Activated CD8-positive, alpha-beta memory T cell treated with anti-CD3 and anti-CD28 coated beads, Interleukin-2, amount 10 ng/mL, durations not matched to agents 7 days and 5 days (primary cell): ENCODE data around the gene PPRC1. TPM values are rescaled to one million over a fixed set of nuclear protein-coding genes. Genes with fewer than 3 reads are reported as not detected.

Experiments
- ATAC-seq: fragments of 150-1000 bp; cut with Tn5 transposase; one replicate; pipeline ENCODE4 v1.10.0; 2021; ENCODE audit warnings: moderate library complexity
- CTCF ChIA-PET: fragments of 350-600 bp; sonication (Branson Sonifier 250); formaldehyde crosslinking; loops from one replicate; lab custom pipeline; 2021; ENCODE audit warnings: antibody characterized with exemption; lab: Charles Lee
- DNase-seq: peaks from one replicate; pipeline ENCODE4 v3.0.0-alpha.2; 2020
- H3K27ac Mint-ChIP-seq: one replicate; pipeline ENCODE4 v1.8.0; 2021; ENCODE audit warnings: mild to moderate bottlenecking, mixed read lengths
- H3K27me3 Mint-ChIP-seq: one replicate; pipeline ENCODE4 v1.8.0; 2021; ENCODE audit warnings: mixed read lengths
- H3K36me3 Mint-ChIP-seq: one replicate; pipeline ENCODE4 v1.8.0; 2021; ENCODE audit warnings: mild to moderate bottlenecking, mixed read lengths
- H3K4me1 Mint-ChIP-seq: one replicate; pipeline ENCODE4 v1.8.0; 2021; ENCODE audit warnings: mixed read lengths
- H3K4me3 Mint-ChIP-seq: one replicate; pipeline ENCODE4 v1.8.0; 2021; ENCODE audit warnings: mild to moderate bottlenecking, moderate library complexity, mixed read lengths
- H3K9me3 Mint-ChIP-seq: one replicate; pipeline ENCODE4 v1.8.0; 2022; ENCODE audit warnings: low read depth, mixed read lengths
- total RNA-seq, 2 experiments: library from RNA; stranded (reverse); gene quantifications; one replicate each; pipeline ENCODE4 v1.2.3, GENCODE V29; 2021

The PPRC1 gene
- total RNA-seq, 2 experiments from 2014 or later, result 57.9 to 79.0 TPM

DNA sequence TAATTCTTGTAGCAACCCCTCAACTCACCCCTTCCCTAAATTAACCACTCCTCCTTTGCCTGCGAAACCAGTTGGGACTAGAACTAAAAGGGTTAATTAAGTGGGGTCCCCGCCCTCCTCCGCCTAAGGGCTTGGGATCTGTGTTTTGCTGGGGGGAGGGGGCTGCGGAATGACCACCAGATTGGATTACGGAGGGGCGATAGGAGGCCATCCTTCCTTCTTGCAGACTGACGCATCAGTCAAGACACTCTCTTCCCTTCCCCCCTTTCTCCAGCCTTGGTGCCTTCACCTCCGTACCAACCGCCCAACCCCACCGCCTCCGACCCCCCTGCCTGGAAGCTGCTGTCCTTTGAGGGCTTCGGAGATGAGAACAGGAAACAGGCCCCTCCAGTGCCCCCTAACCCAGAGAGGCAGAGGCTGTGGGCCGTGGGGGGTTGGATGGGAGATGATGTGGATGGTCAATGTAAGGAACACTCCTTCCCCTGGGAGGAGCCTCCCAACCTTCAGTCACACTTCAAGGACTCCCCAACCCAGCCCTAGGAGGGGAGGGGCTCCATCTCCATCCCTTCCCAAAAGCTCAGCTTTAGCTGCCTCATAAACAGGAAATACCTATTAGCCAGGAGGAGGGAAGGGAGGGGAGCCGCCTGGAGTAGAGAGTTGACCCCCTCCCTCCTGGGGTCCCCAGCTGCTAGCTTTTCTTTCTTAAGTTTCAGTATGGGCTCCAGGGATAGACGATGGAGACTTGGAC is 11.7 kb upstream of the PPRC1 start:
- H3K4me3 Mint-ChIP-seq, result peak overlapping the region; percentile 82
- ATAC-seq, result no peak
- DNase-seq, result peak; percentile 55
- no peaks in the 10 kb centered on the region for H3K9me3 Mint-ChIP-seq
- CTCF ChIA-PET, result interaction anchor here (0.7 to 3.0 kb wide), 2 partner anchors 8 to 11 kb away, joined by 3 to 20 read pairs; partner anchors contain the start of gene PPRC1
- no peaks in the 10 kb centered on the region for H3K36me3 Mint-ChIP-seq
- peak overlapping the region; percentile 91 for H3K27ac Mint-ChIP-seq
- H3K27me3 Mint-ChIP-seq, result no peaks in the 10 kb centered on the region
- H3K4me1 Mint-ChIP-seq, result peaks cover 38% of the 10 kb centered on the region

DNA sequence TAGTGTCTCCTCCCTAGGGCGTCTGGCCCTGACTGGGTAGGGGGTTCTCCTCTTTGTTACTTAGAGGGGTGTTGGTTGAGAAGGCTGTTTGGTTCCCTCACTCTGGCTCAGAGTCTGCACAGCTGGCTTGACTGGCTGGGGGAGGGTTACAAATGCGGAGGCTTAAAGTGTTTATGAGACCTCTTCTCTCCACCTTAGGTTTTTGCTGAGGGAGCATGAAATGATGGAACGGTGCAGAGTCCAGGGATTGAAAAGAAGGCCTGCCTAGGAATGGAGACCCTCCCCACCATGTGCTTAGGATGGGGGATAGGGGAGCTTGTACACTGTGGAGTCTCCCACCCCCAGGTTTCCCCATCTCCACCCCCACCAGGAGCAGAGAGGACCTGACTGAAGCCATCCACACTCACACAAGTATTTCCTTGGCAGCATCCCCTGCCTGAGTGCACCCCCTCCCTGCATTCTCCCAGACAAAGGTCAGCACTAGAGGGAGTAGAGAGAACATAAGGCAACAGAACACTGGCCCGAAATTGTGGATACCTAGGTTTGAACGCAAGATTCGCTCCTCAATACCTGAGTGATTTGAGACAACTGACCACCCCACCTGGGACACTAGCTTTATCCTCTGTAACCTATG is 11.0 kb upstream of the PPRC1 start:
- no peak for DNase-seq
- Mint-ChIP-seq H3K9me3 (no peaks in the 10 kb centered on the region), H3K4me3 (peak overlapping the region; percentile 82), H3K36me3 (no peaks in the 10 kb centered on the region), H3K27me3 (no peaks in the 10 kb centered on the region), H3K4me1 (peaks cover 31% of the 10 kb centered on the region), H3K27ac (peak overlapping the region; percentile 47)
- CTCF ChIA-PET, result interaction anchor here (0.7 to 3.0 kb wide), 3 partner anchors 8 to 10 kb away, joined by 3 to 20 read pairs (median 6); partner anchors contain the start of gene PPRC1
- no peak for ATAC-seq

DNA sequence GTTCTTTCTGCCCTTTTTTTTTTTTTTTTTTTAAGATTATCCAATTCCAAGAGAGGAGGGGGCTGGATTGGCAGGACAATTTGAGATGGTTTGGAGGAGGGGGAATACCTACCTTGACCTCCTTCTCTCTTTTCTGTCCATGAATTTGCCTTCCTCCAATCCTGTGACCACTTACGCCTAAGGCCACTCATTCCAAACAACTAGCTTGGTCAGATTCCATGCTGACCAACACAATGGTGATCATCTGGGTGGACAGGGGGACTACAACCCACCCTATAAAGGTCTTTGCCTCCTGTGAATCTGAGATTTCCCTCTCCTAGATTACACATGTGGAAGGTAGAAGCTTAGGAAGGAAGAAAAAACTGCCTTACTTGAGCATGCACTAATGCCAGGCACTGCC is 10.4 kb upstream of the PPRC1 start:
- Mint-ChIP-seq H3K27ac (no peak overlapping the region), H3K4me3 (no peak overlapping the region)

DNA sequence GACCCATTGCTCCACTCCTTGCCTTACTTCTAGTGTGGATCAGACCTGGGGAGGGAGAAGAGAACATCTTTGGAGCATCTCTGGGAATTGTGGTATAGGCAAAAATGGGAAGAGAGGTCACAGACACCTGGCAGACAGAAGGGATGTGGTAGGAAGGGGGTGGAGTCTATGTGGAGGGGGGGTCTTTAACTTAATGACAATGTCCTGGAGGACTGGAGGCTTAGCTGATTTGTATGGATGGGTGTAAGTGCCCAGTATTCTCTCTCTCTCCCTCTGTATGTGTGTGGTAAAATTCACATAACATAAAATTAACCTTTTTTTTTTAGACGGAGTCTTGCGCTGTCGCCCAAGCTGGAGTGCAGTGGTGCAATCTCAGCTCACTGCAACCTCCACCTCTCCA is 9.6 kb upstream of the PPRC1 start:
- Mint-ChIP-seq H3K4me3 (no peak overlapping the region), H3K9me3 (no peaks in the 10 kb centered on the region), H3K4me1 (peaks cover 17% of the 10 kb centered on the region), H3K27ac (no peak overlapping the region), H3K27me3 (no peaks in the 10 kb centered on the region), H3K36me3 (no peaks in the 10 kb centered on the region)
- CTCF ChIA-PET, result interaction anchor here (1.4 to 3.0 kb wide), 2 partner anchors 9 to 10 kb away, joined by 6 to 20 read pairs; partner anchors contain the start of gene PPRC1
- no peak for ATAC-seq
- no peak for DNase-seq

More for the DNA sequence above, 10.4 kb upstream of the PPRC1 start:
- Mint-ChIP-seq H3K4me1 (peaks cover 25% of the 10 kb centered on the region), H3K9me3 (no peaks in the 10 kb centered on the region), H3K27me3 (no peaks in the 10 kb centered on the region), H3K36me3 (no peaks in the 10 kb centered on the region)
- ATAC-seq (no peak), DNase-seq (no peak)
- CTCF ChIA-PET, result interaction anchor here (1.4 to 3.0 kb wide), 2 partner anchors 9 to 10 kb away, joined by 6 to 20 read pairs; partner anchors contain the start of gene PPRC1

DNA sequence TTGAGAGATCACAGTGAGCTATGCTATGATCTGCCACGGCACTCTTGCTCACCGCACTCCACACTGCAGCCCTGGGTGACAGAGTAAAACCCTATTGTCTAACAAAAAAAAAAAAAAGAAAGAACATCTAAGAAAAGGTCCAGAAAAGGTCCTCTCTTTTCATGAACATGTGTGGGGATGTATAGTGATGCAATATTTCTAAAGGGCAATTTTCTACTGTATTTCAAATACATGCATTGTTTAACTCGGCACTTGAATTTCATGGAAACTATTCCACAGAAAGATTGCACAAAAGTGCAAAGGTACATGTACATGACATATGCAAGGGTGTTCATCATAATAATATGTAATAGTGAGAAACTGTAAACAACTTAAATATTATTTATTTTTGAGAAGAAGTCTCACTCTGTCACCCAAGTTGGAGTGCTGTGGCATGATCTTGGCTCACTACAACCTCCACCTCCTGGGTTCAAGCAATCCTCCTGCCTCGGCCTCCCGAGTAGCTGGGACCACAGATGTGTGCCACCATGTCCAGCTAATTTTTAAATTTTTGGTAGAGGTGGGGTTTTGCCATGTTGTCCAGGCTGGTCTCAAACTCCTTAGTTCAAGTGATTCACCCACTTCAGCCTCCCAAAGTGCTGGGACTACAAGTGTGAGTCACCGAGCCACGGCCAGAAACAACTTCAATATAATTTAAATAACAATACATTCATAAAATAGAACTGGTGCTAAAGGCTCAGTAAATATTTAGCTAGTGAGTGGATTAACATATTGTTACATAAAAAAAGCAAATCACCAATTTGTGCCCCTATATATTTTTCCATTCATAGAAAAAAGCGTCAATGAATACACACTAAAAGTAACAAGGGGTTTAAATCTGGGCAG is 1.3 kb upstream of the PPRC1 start:
- no peak for ATAC-seq
- peaks cover 12% of the 10 kb centered on the region for H3K36me3 Mint-ChIP-seq
- CTCF ChIA-PET, result interaction anchor here (1.1 to 2.6 kb wide), 10 partner anchors 9 to 291 kb away, joined by 3 to 23 read pairs (median 6); partner anchors contain the start of gene NOLC1
- H3K4me3 Mint-ChIP-seq, result no peak overlapping the region
- peak overlapping the region; percentile 96 for H3K27ac Mint-ChIP-seq
- H3K4me1 Mint-ChIP-seq, result peaks cover 28% of the 10 kb centered on the region
- H3K9me3 Mint-ChIP-seq, result no peaks in the 10 kb centered on the region
- no peaks in the 10 kb centered on the region for H3K27me3 Mint-ChIP-seq
- no peak for DNase-seq

DNA sequence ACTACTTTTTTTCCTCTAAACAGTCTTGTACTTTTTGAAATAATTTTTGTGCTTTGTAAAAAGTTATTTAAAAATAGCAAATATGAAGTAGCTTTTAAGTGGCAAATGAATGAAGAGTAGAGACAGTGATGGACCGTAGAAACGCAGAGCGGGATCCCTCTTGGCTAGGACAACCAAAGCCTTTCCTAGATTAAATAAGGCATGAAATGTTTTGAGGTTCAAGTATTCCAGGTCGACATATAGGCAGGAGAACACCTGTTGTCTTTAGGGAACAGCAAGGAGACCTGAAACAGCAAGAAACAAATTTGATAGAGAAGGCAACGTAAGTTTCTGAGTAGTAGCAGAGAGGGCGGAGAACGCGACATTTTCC is 662 bp upstream of the PPRC1 start:
- peaks cover 33% of the 10 kb centered on the region for H3K4me1 Mint-ChIP-seq
- no peaks in the 10 kb centered on the region for H3K27me3 Mint-ChIP-seq
- DNase-seq, result no peak
- peaks cover 12% of the 10 kb centered on the region for H3K36me3 Mint-ChIP-seq
- CTCF ChIA-PET, result interaction anchor here (1.0 to 2.6 kb wide), 11 partner anchors 10 to 292 kb away, joined by 3 to 23 read pairs (median 6); partner anchors contain the start of gene NOLC1
- H3K9me3 Mint-ChIP-seq, result no peaks in the 10 kb centered on the region
- peak overlapping the region; percentile 93 for H3K4me3 Mint-ChIP-seq
- peak overlapping the region; percentile 96 for H3K27ac Mint-ChIP-seq
- ATAC-seq, result no peak

DNA sequence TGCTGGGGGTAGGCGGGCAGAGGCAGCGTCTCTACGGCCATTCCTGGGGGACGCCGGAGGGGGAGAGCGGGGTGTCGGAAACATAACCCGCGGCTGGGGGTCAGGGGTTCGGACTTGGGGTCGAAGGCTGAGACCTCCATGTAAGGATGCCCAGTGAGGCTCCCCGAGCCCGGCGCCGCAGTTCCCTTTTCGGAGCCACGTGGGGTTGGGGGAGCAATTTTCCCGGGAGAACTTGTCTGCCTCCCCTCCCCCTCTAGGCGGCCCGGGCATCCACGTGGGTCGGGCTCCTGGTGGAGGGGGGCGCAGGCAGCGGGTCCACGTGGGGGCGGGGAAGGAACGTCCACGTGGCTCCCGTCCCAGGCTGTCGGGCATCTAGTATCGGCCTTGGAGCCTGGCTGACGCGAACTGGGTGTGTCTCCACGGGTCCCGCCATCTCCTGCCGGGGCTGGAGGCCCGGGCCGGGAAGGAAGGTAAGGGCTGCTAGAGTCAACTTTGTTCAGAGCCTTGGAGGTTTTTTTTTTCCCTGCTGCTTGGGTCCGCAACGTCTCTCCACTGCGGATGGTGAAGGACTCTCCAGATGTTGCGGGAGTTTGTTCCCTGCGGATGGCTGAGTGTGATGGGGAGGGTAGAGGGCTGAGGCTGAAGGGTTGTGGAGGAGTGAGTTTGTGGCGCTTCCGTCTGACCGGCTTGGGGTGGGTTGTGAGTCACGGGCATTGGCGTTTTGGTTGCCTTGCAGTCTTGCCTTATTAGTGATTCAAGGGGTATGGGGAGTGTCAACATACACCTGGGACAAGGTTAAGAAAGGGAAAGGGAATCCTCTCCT is 744 bp downstream of the PPRC1 start:
- CTCF ChIA-PET, result interaction anchor here (0.9 kb wide), 1 partner anchor 24 kb away, joined by 3 read pairs; no protein-coding TSS in a partner anchor
- peak overlapping the region; percentile 96 for H3K27ac Mint-ChIP-seq
- H3K36me3 Mint-ChIP-seq, result peaks cover 16% of the 10 kb centered on the region
- ATAC-seq (peak; percentile 17), DNase-seq (peak; percentile 76)
- H3K4me1 Mint-ChIP-seq, result peaks cover 38% of the 10 kb centered on the region
- H3K27me3 Mint-ChIP-seq, result no peaks in the 10 kb centered on the region
- H3K4me3 Mint-ChIP-seq, result peak overlapping the region; percentile 93
- H3K9me3 Mint-ChIP-seq, result no peaks in the 10 kb centered on the region

DNA sequence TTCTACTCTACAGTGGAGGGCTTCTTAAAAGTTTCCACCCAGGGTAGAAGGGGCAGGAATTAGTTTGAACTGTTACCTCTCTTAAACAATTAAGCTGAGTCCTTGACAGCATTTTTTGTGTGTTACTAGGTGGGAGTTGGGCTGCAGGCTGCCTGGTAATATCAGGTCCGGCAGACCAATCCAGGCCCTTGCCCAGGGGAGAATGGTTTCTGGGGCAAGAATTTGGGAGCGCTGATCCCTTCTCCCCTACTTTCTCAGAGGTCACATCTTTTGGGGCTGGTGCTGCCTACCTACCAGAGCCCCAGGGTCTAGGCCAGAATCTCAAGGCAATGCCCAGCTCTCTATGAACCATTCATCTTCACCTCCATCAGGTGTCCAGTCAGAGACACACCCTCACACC is 1.6 kb downstream of the PPRC1 start:
- H3K36me3 Mint-ChIP-seq, result peaks cover 24% of the 10 kb centered on the region
- DNase-seq (no peak), ATAC-seq (no peak)
- no peaks in the 10 kb centered on the region for H3K9me3 Mint-ChIP-seq
- CTCF ChIA-PET, result interaction anchor here (0.9 to 2.0 kb wide), 5 partner anchors 9 to 294 kb away, joined by 3 to 11 read pairs (median 4); no protein-coding TSS in a partner anchor
- no peaks in the 10 kb centered on the region for H3K27me3 Mint-ChIP-seq
- peak overlapping the region; percentile 96 for H3K27ac Mint-ChIP-seq
- peaks cover 38% of the 10 kb centered on the region for H3K4me1 Mint-ChIP-seq
- peak overlapping the region; percentile 93 for H3K4me3 Mint-ChIP-seq

DNA sequence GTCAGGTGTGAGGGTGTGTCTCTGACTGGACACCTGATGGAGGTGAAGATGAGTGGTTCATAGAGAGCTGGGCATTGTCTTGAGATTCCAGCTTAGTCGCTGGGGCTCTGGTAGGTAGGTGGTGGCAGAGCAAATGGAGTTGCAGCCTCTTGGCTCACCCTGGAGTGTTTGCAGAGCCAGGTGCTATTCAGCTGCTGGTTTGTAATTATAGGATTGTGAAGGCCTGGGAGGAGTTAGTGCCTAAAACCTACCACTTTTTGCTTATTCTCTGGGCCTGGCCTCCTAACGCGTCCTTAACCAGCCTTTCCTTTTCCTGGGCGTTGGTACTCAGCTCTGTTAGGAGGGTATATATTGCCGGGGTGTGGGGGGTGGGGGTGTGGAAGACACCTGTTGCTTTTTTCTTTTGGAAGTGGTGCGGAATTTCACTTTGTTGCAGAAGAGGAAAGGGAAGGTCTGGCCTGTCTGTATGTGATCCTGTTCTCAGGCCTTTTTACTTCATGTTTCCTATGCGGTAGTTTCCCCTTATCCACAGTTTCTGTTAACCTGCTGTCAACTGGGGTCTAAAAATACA is 3.2 kb downstream of the PPRC1 start:
- Mint-ChIP-seq H3K27me3 (no peaks in the 10 kb centered on the region), H3K36me3 (peaks cover 36% of the 10 kb centered on the region), H3K27ac (peak overlapping the region; percentile 40), H3K4me3 (no peak overlapping the region), H3K4me1 (peaks cover 38% of the 10 kb centered on the region), H3K9me3 (no peaks in the 10 kb centered on the region)
- DNase-seq (no peak), ATAC-seq (no peak)
- CTCF ChIA-PET, result interaction anchor here (1.0 to 2.0 kb wide), 6 partner anchors 10 to 259 kb away, joined by 3 to 11 read pairs (median 3); partner anchors contain the start of genes NFKB2 and NOLC1

DNA sequence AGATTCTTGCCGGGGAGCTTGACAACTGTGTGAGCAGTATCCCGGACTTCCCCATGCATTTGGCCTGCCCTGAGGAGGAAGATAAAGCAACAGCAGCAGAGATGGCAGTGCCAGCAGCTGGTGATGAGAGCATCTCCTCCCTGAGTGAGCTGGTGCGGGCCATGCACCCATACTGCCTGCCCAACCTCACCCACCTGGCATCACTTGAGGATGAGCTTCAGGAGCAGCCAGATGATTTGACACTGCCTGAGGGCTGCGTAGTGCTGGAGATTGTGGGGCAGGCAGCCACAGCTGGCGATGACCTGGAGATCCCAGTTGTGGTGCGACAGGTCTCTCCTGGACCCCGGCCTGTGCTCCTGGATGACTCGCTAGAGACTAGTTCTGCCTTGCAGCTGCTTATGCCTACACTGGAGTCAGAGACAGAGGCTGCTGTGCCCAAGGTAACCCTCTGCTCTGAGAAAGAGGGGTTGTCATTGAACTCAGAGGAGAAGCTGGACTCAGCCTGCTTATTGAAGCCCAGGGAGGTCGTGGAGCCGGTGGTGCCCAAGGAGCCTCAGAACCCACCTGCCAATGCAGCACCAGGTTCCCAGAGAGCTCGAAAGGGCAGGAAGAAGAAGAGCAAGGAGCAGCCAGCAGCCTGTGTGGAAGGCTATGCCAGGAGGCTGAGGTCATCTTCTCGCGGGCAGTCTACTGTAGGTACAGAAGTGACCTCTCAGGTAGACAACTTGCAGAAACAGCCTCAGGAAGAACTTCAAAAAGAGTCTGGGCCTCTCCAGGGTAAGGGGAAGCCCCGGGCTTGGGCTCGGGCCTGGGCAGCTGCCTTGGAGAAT is 6.7 kb downstream of the PPRC1 start:
- DNase-seq, result no peak
- Mint-ChIP-seq H3K4me3 (no peak overlapping the region), H3K9me3 (no peaks in the 10 kb centered on the region), H3K36me3 (peaks cover 55% of the 10 kb centered on the region), H3K27me3 (no peaks in the 10 kb centered on the region), H3K4me1 (peaks cover 24% of the 10 kb centered on the region), H3K27ac (no peak overlapping the region)
- CTCF ChIA-PET, result interaction anchor here (2.1 kb wide), 1 partner anchor 91 kb away, joined by 4 read pairs; no protein-coding TSS in a partner anchor
- ATAC-seq, result no peak

DNA sequence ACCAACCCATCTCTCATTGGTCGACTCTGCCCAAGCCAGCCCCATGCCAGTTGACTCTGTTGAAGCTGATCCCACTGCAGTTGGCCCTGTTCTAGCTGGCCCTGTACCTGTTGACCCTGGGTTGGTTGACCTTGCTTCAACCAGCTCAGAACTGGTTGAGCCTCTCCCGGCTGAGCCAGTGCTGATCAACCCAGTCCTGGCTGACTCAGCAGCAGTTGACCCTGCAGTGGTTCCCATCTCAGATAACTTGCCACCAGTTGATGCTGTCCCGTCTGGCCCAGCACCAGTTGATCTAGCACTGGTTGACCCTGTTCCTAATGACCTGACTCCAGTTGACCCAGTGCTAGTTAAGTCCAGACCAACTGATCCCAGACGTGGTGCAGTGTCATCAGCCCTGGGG is 7.4 kb downstream of the PPRC1 start:
- no peak overlapping the region for H3K4me3 Mint-ChIP-seq
- H3K27ac Mint-ChIP-seq, result no peak overlapping the region
- H3K4me1 Mint-ChIP-seq, result peaks cover 18% of the 10 kb centered on the region
- no peaks in the 10 kb centered on the region for H3K9me3 Mint-ChIP-seq
- no peak for ATAC-seq
- CTCF ChIA-PET, result no interaction called here
- no peak for DNase-seq
- H3K27me3 Mint-ChIP-seq, result no peaks in the 10 kb centered on the region
- peaks cover 54% of the 10 kb centered on the region for H3K36me3 Mint-ChIP-seq
